Hepatocyte (in vitro differentiated cells): ENCODE data around the gene VASP. TPM values are rescaled to one million over a fixed set of nuclear protein-coding genes. Genes with fewer than 3 reads are reported as not detected.

ENCODE experiments used
- DNase-seq: peaks from one replicate; pipeline ENCODE4 v3.0.0-alpha.2; 2016; ENCODE audit warnings: low spot score
- H2AFZ ChIP-seq: fragments of 200-600 bp; sonication (generic); 2 replicates; pipeline ENCODE4 v1.6.0; 2016; ENCODE audit warnings: antibody characterized with exemption, mild to moderate bottlenecking
- H3K27ac ChIP-seq: fragments of 200-600 bp; sonication (generic); 2 replicates; pipeline ENCODE4 v1.5.1; 2016; ENCODE audit warnings: mild to moderate bottlenecking
- H3K27me3 ChIP-seq: fragments of 200-600 bp; sonication (generic); 2 replicates; pipeline ENCODE4 v1.6.1; 2016
- H3K36me3 ChIP-seq: fragments of 200-600 bp; sonication (generic); replicated peaks from 2 replicates; pipeline ENCODE4 v1.5.1; 2016; ENCODE audit warnings: low read depth; ENCODE audit not compliant: insufficient read depth
- H3K4me1 ChIP-seq: fragments of 200-600 bp; sonication (generic); 2 replicates; pipeline ENCODE4 v1.5.1; 2016; ENCODE audit warnings: mild to moderate bottlenecking, moderate library complexity; ENCODE audit not compliant: insufficient read depth
- H3K4me2 ChIP-seq: fragments of 200-600 bp; sonication (generic); 2 replicates; pipeline ENCODE4 v1.6.0; 2016
- H3K4me3 ChIP-seq: fragments of 200-600 bp; sonication (generic); 2 replicates; pipeline ENCODE4 v1.5.1; 2016; ENCODE audit warnings: mild to moderate bottlenecking
- H3K79me2 ChIP-seq: fragments of 200-600 bp; sonication (generic); 2 replicates; pipeline ENCODE4 v1.6.0; 2017; ENCODE audit warnings: mild to moderate bottlenecking
- H3K9me2 ChIP-seq: fragments of 200-600 bp; sonication (generic); replicated peaks from 2 replicates; pipeline ENCODE4 v1.6.0; 2017; ENCODE audit warnings: mild to moderate bottlenecking; ENCODE audit not compliant: insufficient read depth
- H3K9me3 ChIP-seq: fragments of 200-600 bp; sonication (generic); 2 replicates; pipeline ENCODE4 v1.5.1; 2016; ENCODE audit warnings: low read depth, mild to moderate bottlenecking
- H4K20me1 ChIP-seq: fragments of 200-600 bp; sonication (generic); 2 replicates; pipeline ENCODE4 v1.6.0; 2016; ENCODE audit warnings: mild to moderate bottlenecking; ENCODE audit not compliant: insufficient read depth, poor library complexity, severe bottlenecking
- CTCF ChIP-seq: fragments of 200-600 bp; sonication (generic); IDR thresholded peaks from 2 replicates; pipeline ENCODE4 v1.5.1; 2016; ENCODE audit warnings: antibody characterized with exemption, mild to moderate bottlenecking; ENCODE audit not compliant: poor library complexity
- EZH2 ChIP-seq: fragments of 200-600 bp; sonication (generic); IDR thresholded peaks from 2 replicates; pipeline ENCODE4 v1.6.1; 2016; ENCODE audit warnings: antibody characterized with exemption, mild to moderate bottlenecking, borderline replicate concordance
- EZH2phosphoT487 ChIP-seq: fragments of 200-600 bp; sonication (generic); IDR thresholded peaks from one replicate; pipeline ENCODE4 v1.6.1; 2018; ENCODE audit warnings: antibody characterized with exemption, mild to moderate bottlenecking, low read depth, moderate library complexity; ENCODE audit not compliant: unreplicated experiment, severe bottlenecking
- WGBS: methylation state at CpG from one replicate; pipeline ENCODE4 v1.1.6; 2016; ENCODE audit warnings: low lambda C conversion rate; ENCODE audit errors: missing lambda C conversion rate; 5-methylcytosine and 5-hydroxymethylcytosine counted together
- polyA plus RNA-seq: library from polyadenylated mRNA; unstranded; fragments of >200 nt; fragmentation: Nextera tagmentation; extraction: Ambion mirVana; gene quantifications from 2 replicates; pipeline ENCODE4 v1.2.1, GENCODE V29; 2016
- total RNA-seq: library from RNA; depleted of rRNA; stranded (reverse); fragments of >200 nt; gene quantifications from 2 replicates; pipeline ENCODE4 v1.2.3, GENCODE V29; 2014

Gene VASP
- total and polyA plus RNA-seq, 2 experiments from 2014 or later: 68.9 to 86.0 TPM

GRCh38 chr19:45492137-45492626 lies 15.1 kb upstream of the VASP start:
- Histone ChIP-seq H3K27me3 (no peaks in the 10 kb centered on the region), H4K20me1 (no peaks in the 10 kb centered on the region), H3K27ac (no peak overlapping the region), H2AFZ (no peak overlapping the region), H3K9me3 (no peaks in the 10 kb centered on the region), H3K4me1 (peaks cover 6% of the 10 kb centered on the region), H3K79me2 (no peaks in the 10 kb centered on the region), H3K4me2 (peak overlapping the region; percentile 89), H3K36me3 (no peaks in the 10 kb centered on the region), H3K4me3 (no peak overlapping the region), H3K9me2 (no peaks in the 10 kb centered on the region)
- TF ChIP-seq EZH2phosphoT487 (no peak), EZH2 (no peak), CTCF (no peak)
- DNase-seq: no peak
- WGBS: 83% methylated on average over 5 of the region's 5 CpGs

- Histone ChIP-seq H3K4me1 (peaks cover 6% of the 10 kb centered on the region), H3K27ac (peak overlapping the region; percentile 32), H3K9me3 (no peaks in the 10 kb centered on the region), H3K27me3 (peaks cover 2% of the 10 kb centered on the region), H4K20me1 (no peaks in the 10 kb centered on the region), H3K36me3 (no peaks in the 10 kb centered on the region), H3K79me2 (no peaks in the 10 kb centered on the region), H3K4me2 (peak overlapping the region; percentile 89), H3K9me2 (no peaks in the 10 kb centered on the region), H3K4me3 (peak overlapping the region; percentile 35), H2AFZ (peak overlapping the region; percentile 55)
- 10% methylated on average over 22 of the region's 32 CpGs for WGBS
- DNase-seq: peak; percentile 58
- no peak for TF ChIP-seq EZH2phosphoT487
- no peak for TF ChIP-seq EZH2
- TF ChIP-seq CTCF: no peak
Observed at GRCh38 chr19:45492627-45493470, 14.4 kb upstream of the VASP start.

- no peak overlapping the region for H3K4me3 ChIP-seq
- H3K4me2 ChIP-seq: no peak overlapping the region
- peaks cover 17% of the 10 kb centered on the region for H3K27me3 ChIP-seq
- 96% methylated on average over 37 of the region's 39 CpGs for WGBS
- H3K9me2 ChIP-seq: no peaks in the 10 kb centered on the region
- DNase-seq: no peak
- no peaks in the 10 kb centered on the region for H3K79me2 ChIP-seq
- H4K20me1 ChIP-seq: no peaks in the 10 kb centered on the region
- H2AFZ ChIP-seq: no peak overlapping the region
- no peaks in the 10 kb centered on the region for H3K9me3 ChIP-seq
- H3K36me3 ChIP-seq: no peaks in the 10 kb centered on the region
- peaks cover 13% of the 10 kb centered on the region for H3K4me1 ChIP-seq
- no peak overlapping the region for H3K27ac ChIP-seq
- TF ChIP-seq EZH2phosphoT487 (no peak), CTCF (no peak)
Observed at GRCh38 chr19:45494261-45494916, 12.9 kb upstream of the VASP start.
